GM23338 (cell line): ENCODE results near the gene TLE1.

Experiments
- CTCF ChIP-seq, 2 experiments: fragments of 200-600 bp in 1 of 2; sonication (generic) in 1 of 2; conservative IDR thresholded peaks; 2 replicates each; pipeline versions ENCODE4 v1.5.1 to v1.6.1; 2016 to 2017; ENCODE audit warnings: antibody characterized with exemption in 2 of 2, low read depth in 2 of 2, mild to moderate bottlenecking in 2 of 2, moderate library complexity in 1 of 2
- REST ChIP-seq: IDR thresholded peaks from one replicate; pipeline ENCODE4 v1.6.1; 2018; ENCODE audit warnings: antibody characterized with exemption; ENCODE audit not compliant: unreplicated experiment

- TF ChIP-seq REST (no peak), CTCF (conservative IDR thresholded peaks at IDR 0.05; ENCODE audit: low read depth in 2 of 2) (no peak)
Measured at GRCh38 chr9:81683238-81683637, 6.1 kb downstream of the TLE1 start.
